ENCODE data around the gene SUSD3.

SUSD3 gene

DNA sequence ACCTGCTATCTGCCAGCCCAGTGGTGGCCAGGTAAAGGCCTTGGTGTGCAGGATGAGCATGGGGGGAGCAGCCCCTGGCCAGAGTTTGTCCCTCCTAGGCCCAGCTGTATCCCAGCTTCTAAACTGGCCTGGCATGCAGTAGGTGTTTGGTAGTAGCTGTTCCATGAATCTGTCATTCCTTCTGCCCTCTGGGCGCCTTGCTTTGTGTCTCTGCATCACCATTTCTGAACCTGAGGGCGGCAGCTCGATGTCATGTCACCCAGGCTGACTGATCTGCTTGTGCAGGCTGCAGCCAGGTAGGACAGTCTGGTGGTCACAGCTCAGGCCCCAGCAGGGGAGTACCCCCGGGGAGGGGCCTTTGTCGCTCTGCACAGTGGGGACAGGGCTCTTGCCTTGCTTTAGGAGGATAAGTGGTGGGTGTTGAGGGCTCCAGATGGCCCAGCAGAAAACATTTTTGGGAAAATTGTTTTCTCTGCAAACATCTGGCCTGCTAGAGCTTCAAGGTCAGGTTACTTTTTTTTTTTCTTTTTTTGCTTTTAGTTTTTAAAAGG lies 4.6 kb upstream of the SUSD3 start:
- TF ChIP-seq CTCF (IDR thresholded peaks at IDR 0.05; ENCODE audit: low read depth, low read length), result no peak

DNA sequence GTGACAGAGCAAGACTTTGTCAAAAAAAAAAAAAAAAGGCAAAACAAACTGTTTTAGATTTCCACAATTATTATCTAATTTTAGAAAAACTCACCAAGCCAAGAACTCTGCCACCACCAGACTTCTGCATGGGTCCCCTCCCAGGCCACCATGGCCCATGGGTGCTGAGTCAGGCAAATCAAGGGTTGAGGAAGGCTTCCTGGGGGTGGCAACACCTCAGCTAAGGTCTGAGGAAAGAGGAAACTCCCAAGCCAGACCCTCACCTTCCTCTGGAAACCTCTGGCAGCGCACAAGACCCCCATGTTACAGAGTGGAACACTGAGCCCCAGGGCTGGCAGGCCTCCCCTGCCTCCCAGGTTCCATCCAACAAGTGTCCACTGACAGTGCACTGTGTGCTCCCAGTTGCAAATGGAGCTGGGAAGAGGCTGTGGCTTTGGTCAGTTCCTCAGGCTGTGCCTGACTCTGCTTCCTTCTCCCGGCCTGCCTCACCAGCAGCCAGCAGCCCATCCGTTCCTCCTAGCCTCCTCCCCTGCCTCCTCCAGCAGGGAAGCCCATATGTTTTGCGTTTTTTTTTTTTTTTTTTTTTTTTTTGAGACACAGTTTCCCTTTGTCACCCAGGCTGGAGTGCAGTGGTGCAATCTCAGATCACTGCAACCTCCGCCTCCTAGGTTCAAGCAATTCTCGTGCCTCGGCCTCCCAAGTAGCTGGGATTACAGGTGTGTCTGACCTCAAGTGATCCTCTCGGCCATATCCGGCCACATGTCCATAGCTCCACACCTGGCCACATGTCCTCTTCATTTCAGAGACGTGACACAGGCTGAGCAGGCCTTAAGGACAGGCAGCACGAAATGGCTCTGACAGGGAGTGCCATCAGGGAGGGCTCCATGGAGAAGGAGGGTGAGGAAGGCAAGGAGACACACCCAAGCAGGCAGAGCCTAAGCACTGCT lies 3.5 kb upstream of the SUSD3 start:
- Histone ChIP-seq H3K27ac (no peak overlapping the region), H3K27me3 (ENCODE audit: insufficient read depth, low read depth, severe bottlenecking) (no peaks in the 10 kb centered on the region), H3K4me3 (ENCODE audit: low read depth, low read length) (no peak overlapping the region), H3K9me3 (ENCODE audit: severe bottlenecking) (no peaks in the 10 kb centered on the region), H3K36me3 (no peaks in the 10 kb centered on the region)
- TF ChIP-seq CTCF (IDR thresholded peaks at IDR 0.05; ENCODE audit: low read depth, low read length), result no peak
- no peak for DNase-seq

More for the DNA sequence above, 4.6 kb upstream of the SUSD3 start:
- Histone ChIP-seq H3K27ac (no peak overlapping the region), H3K36me3 (no peaks in the 10 kb centered on the region), H3K4me3 (ENCODE audit: low read depth, low read length) (no peak overlapping the region), H3K27me3 (ENCODE audit: insufficient read depth, low read depth, severe bottlenecking) (no peaks in the 10 kb centered on the region), H3K9me3 (ENCODE audit: severe bottlenecking) (no peaks in the 10 kb centered on the region)
- DNase-seq, result no peak

GRCh38 chr9:93057042-93057702 lies 1.3 kb upstream of the SUSD3 start:
- no peak for TF ChIP-seq CTCF (IDR thresholded peaks at IDR 0.05; ENCODE audit: low read depth, low read length)
- Histone ChIP-seq H3K36me3 (no peaks in the 10 kb centered on the region), H3K27ac (no peak overlapping the region), H3K27me3 (ENCODE audit: insufficient read depth, low read depth, severe bottlenecking) (no peaks in the 10 kb centered on the region), H3K4me3 (ENCODE audit: low read depth, low read length) (no peak overlapping the region), H3K9me3 (ENCODE audit: severe bottlenecking) (no peaks in the 10 kb centered on the region)
- no peak for DNase-seq

DNA sequence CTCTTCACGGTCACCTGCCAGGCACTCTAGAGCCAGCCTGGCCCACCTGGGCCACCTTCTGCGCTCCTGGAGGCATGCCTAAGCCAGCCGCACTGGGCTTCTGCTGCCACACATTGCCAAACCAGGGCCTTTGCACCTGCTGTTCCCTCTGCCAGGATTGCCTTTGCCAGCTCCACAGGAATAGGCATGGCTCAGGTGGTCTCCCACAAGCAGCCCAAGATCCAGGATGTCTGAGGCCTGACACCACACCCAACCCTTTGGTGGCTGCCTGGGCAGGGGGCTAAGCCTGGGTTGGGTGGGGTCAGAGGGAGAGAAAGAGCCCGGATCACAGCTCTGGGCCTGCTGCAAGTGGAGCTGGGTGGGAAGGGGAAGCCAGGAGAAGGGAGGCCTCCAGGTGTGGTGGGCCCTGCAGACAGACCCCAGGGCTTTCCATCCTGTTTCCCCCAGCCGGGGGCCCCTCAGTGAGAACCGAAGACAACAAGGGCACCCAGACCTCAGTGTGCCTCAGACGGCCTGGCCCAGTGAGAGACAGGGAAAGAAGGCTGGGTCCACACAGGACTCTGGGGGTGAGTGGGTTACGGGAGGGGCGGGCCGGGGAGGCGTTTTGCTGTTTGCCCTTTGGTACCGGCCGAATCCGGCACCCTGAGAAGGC lies 672 bp upstream of the SUSD3 start:
- no peak for TF ChIP-seq CTCF (IDR thresholded peaks at IDR 0.05; ENCODE audit: low read depth, low read length)
- no peaks in the 10 kb centered on the region for H3K9me3 ChIP-seq (ENCODE audit: severe bottlenecking)
- no peak overlapping the region for H3K4me3 ChIP-seq (ENCODE audit: low read depth, low read length)
- no peaks in the 10 kb centered on the region for H3K27me3 ChIP-seq (ENCODE audit: insufficient read depth, low read depth, severe bottlenecking)
- no peak overlapping the region for H3K27ac ChIP-seq
- DNase-seq, result no peak
- no peaks in the 10 kb centered on the region for H3K36me3 ChIP-seq

- Histone ChIP-seq H3K9me3 (ENCODE audit: severe bottlenecking) (no peaks in the 10 kb centered on the region), H3K4me3 (ENCODE audit: low read depth, low read length) (no peak overlapping the region), H3K36me3 (no peaks in the 10 kb centered on the region), H3K27me3 (ENCODE audit: insufficient read depth, low read depth, severe bottlenecking) (no peaks in the 10 kb centered on the region), H3K27ac (no peak overlapping the region)
- TF ChIP-seq CTCF (IDR thresholded peaks at IDR 0.05; ENCODE audit: low read depth, low read length), result no peak
- no peak for DNase-seq
Observed at GRCh38 chr9:93059011-93059714, 662 bp downstream of the SUSD3 start.

Measured in WERI-Rb-1 (cell line).